SK-N-SH (cell line): ENCODE data around the gene C3orf52. TPM values are rescaled to one million over a fixed set of nuclear protein-coding genes. Genes with fewer than 3 reads are reported as not detected.

Source experiments
- CTCF ChIA-PET: fragments of 300-600, 350-600 bp; formaldehyde crosslinking; extraction: SDS; loops from one replicate; lab custom pipeline; 2021; lab: Yijun Ruan, JAX
- POLR2A ChIA-PET: fragments of 350-600 bp; sonication (Branson Sonifier 250); formaldehyde crosslinking; extraction: SDS; loops from one replicate; lab custom pipeline; 2020; ENCODE audit warnings: antibody characterized with exemption, inconsistent platforms; lab: Yijun Ruan, JAX
- DNase-seq: peaks from one replicate; pipeline ENCODE4 v3.0.0; 2012
- H2AFZ ChIP-seq: fragments of 200-600 bp; sonication (generic); 2 replicates; pipeline ENCODE4 v1.8.1; 2016; ENCODE audit warnings: antibody characterized with exemption, mild to moderate bottlenecking, low read depth
- H3F3A ChIP-seq: fragments of 200-600 bp; sonication (generic); replicated peaks from 2 replicates; pipeline ENCODE3; 2016; ENCODE audit warnings: antibody characterized with exemption, mild to moderate bottlenecking; ENCODE audit not compliant: insufficient read depth
- H3K27ac ChIP-seq, 2 experiments: fragments of 200-500 bp in 1 of 2; fragments of 200-600 bp in 1 of 2; sonication (Bioruptor generic) in 1 of 2; sonication (generic), shearing (Covaris generic) in 1 of 2; 2 replicates each; pipeline versions ENCODE4 v1.5.1 to v1.6.1; 2014 to 2016; ENCODE audit warnings: low read depth in 2 of 2, inconsistent platforms in 1 of 2, low read length in 1 of 2, mild to moderate bottlenecking in 1 of 2, mixed read lengths in 1 of 2
- H3K27me3 ChIP-seq: fragments of 200-600 bp; sonication (generic), shearing (Covaris generic); 2 replicates; pipeline ENCODE4 v1.6.1; 2016; ENCODE audit warnings: mixed run types; ENCODE audit not compliant: insufficient read depth
- H3K36me3 ChIP-seq, 2 experiments: fragments of 200-500 bp in 1 of 2; fragments of 200-600 bp in 1 of 2; sonication (Bioruptor generic) in 1 of 2; sonication (generic) in 1 of 2; replicated peaks in 1 of 2; 2 replicates each; pipeline versions ENCODE3 to v1.5.1; 2014 to 2016; ENCODE audit warnings: low read length in 1 of 2, mild to moderate bottlenecking in 1 of 2; ENCODE audit not compliant: insufficient read depth in 2 of 2, control insufficient read depth in 1 of 2
- H3K4me1 ChIP-seq, 2 experiments: fragments of 200-500 bp in 1 of 2; fragments of 200-600 bp in 1 of 2; sonication (Bioruptor generic) in 1 of 2; sonication (generic), shearing (Covaris generic) in 1 of 2; 2 replicates each; pipeline versions ENCODE4 v1.5.1 to v1.6.1; 2014 to 2016; ENCODE audit warnings: low read depth in 1 of 2, low read length in 1 of 2, mixed run types in 1 of 2; ENCODE audit not compliant: insufficient read depth in 2 of 2, control insufficient read depth in 1 of 2
- H3K4me2 ChIP-seq: fragments of 200-600 bp; sonication (generic), shearing (Covaris generic); 2 replicates; pipeline ENCODE4 v1.6.1; 2017; ENCODE audit warnings: mixed run types
- H3K4me3 ChIP-seq, 2 experiments: fragments of 200-500 bp in 1 of 2; fragments of 200-600 bp in 1 of 2; sonication (Bioruptor generic) in 1 of 2; sonication (generic), shearing (Covaris generic) in 1 of 2; 2 replicates each; pipeline versions ENCODE4 v1.5.1 to v1.8.1; 2014 to 2016; ENCODE audit warnings: low read depth in 2 of 2, inconsistent platforms in 1 of 2, low read length in 1 of 2, mild to moderate bottlenecking in 1 of 2, mixed read lengths in 1 of 2, moderate library complexity in 1 of 2
- H3K79me2 ChIP-seq: fragments of 200-600 bp; sonication (generic); 2 replicates; pipeline ENCODE4 v1.8.1; 2017; ENCODE audit warnings: mild to moderate bottlenecking; ENCODE audit not compliant: insufficient read depth
- H3K9ac ChIP-seq: fragments of 200-600 bp; sonication (generic); 2 replicates; pipeline ENCODE4 v1.6.1; 2017; ENCODE audit warnings: mixed run types
- H3K9me2 ChIP-seq: fragments of 200-600 bp; sonication (generic); 2 replicates; pipeline ENCODE4 v1.6.1; 2017; ENCODE audit warnings: mixed run types
- H3K9me3 ChIP-seq: fragments of 200-600 bp; sonication (generic); 2 replicates; pipeline ENCODE4 v1.6.1; 2017; ENCODE audit warnings: mixed run types, mild to moderate bottlenecking, moderate library complexity
- H4K20me1 ChIP-seq: fragments of 200-600 bp; sonication (generic); 2 replicates; pipeline ENCODE4 v1.6.1; 2017; ENCODE audit warnings: mild to moderate bottlenecking, mixed run types; ENCODE audit not compliant: insufficient read depth
- CHD2 ChIP-seq: fragments of 150-350 bp; IDR thresholded peaks from 2 replicates; pipeline ENCODE4 v1.6.1; 2018; ENCODE audit warnings: low read length; ENCODE audit not compliant: partially characterized antibody
- EP300 ChIP-seq, 2 experiments: IDR thresholded peaks; 2 replicates each; pipeline versions ENCODE4 v1.4.0 to v1.6.1; 2012; ENCODE audit warnings: borderline replicate concordance in 1 of 2, low read depth in 1 of 2, low read length in 1 of 2
- FOXJ3 ChIP-seq: sonication (generic); formaldehyde crosslinking; IDR thresholded peaks from 2 replicates; pipeline ENCODE4 v1.5.1; 2020; ENCODE audit warnings: mild to moderate bottlenecking, missing genetic modification reagents
- GABPA ChIP-seq: IDR thresholded peaks from 2 replicates; pipeline ENCODE4 v1.4.0; 2012; ENCODE audit warnings: low read depth, mild to moderate bottlenecking
- JUND ChIP-seq: IDR thresholded peaks from 2 replicates; pipeline ENCODE4 v1.4.0; 2012
- MXI1 ChIP-seq: IDR thresholded peaks from 2 replicates; pipeline ENCODE4 v1.6.1; 2012; ENCODE audit warnings: mild to moderate bottlenecking, low read depth, low read length, improper control_type of control experiment
- NFIC ChIP-seq: IDR thresholded peaks from 2 replicates; pipeline ENCODE4 v1.4.0; 2012; ENCODE audit warnings: borderline replicate concordance
- NRF1 ChIP-seq: IDR thresholded peaks from 2 replicates; pipeline ENCODE4 v1.6.1; 2012; ENCODE audit warnings: low read depth, mild to moderate bottlenecking, low read length
- POLR2AphosphoS5 ChIP-seq: IDR thresholded peaks from 2 replicates; pipeline ENCODE4 v1.6.1; 2012; ENCODE audit warnings: low read depth, low read length
- RCOR1 ChIP-seq: fragments of 150-350 bp; IDR thresholded peaks from 2 replicates; pipeline ENCODE4 v1.6.1; 2017; ENCODE audit warnings: antibody characterized with exemption, low read length
- RXRA ChIP-seq: IDR thresholded peaks from 2 replicates; pipeline ENCODE4 v1.4.0; 2012; ENCODE audit warnings: low read depth, mild to moderate bottlenecking, borderline replicate concordance
- SIN3A ChIP-seq: IDR thresholded peaks from 2 replicates; pipeline ENCODE4 v1.6.1; 2012; ENCODE audit warnings: low read depth, mild to moderate bottlenecking, low read length, moderate library complexity, borderline replicate concordance
- TCF12 ChIP-seq: IDR thresholded peaks from 2 replicates; pipeline ENCODE4 v1.4.0; 2012
- YY1 ChIP-seq: IDR thresholded peaks from 2 replicates; pipeline ENCODE4 v1.4.0; 2012; ENCODE audit warnings: low read depth, mild to moderate bottlenecking
- ZBTB33 ChIP-seq: IDR thresholded peaks from 2 replicates; pipeline ENCODE4 v1.4.0; 2012; ENCODE audit warnings: low read depth, borderline replicate concordance
- WGBS: methylation state at CpG from one replicate; pipeline ENCODE4 v1.1.6; 2017; ENCODE audit warnings: low lambda C conversion rate; 5-methylcytosine and 5-hydroxymethylcytosine counted together
- polyA plus RNA-seq, 3 experiments: library from polyadenylated mRNA; depleted of rRNA; stranded (reverse); fragments of >200 nt; gene quantifications; 2 replicates each; pipeline ENCODE4 v1.2.3, GENCODE V29; 2012
- TF ChIP-seq, protein P1 (sequence below): IDR thresholded peaks from 2 replicates; pipeline ENCODE4 v1.4.0; 2012; ENCODE audit warnings: low read depth, borderline replicate concordance
- TF ChIP-seq, protein P2 (sequence below): fragments of 150-350 bp; IDR thresholded peaks from 2 replicates; pipeline ENCODE4 v1.6.1; 2016; ENCODE audit warnings: mild to moderate bottlenecking, low read depth, low read length
- TF ChIP-seq, protein P3 (sequence below): IDR thresholded peaks from 2 replicates; pipeline ENCODE4; 2012

The C3orf52 gene
- polyA plus RNA-seq, 1 of the 3 experiments (the other 2 are of a cell fraction), result 5.4 TPM

DNA sequence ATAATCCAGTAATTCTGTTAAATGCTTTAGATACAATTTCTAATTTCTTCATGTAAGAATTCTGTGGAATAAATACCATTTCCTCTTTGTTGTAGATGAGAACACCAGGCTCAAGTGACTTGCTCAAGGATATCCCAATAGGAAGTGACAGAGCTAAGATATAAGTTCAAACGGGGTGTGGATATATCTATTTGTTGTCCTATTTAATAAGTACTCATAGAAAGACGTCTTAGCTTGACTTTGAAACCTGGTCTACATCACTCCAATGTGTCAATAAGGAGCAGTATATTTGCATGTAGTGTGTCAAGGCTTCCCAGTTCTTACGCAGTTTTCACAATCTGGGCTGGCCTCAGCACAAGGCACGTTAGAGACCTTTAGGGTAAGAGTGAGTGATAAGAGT lies 51.6 kb downstream of the C3orf52 start (continued):
- TF ChIP-seq ZBTB33 (no peak), JUND (no peak), FOXJ3 (no peak), RXRA (no peak), TCF12 (no peak)

DNA sequence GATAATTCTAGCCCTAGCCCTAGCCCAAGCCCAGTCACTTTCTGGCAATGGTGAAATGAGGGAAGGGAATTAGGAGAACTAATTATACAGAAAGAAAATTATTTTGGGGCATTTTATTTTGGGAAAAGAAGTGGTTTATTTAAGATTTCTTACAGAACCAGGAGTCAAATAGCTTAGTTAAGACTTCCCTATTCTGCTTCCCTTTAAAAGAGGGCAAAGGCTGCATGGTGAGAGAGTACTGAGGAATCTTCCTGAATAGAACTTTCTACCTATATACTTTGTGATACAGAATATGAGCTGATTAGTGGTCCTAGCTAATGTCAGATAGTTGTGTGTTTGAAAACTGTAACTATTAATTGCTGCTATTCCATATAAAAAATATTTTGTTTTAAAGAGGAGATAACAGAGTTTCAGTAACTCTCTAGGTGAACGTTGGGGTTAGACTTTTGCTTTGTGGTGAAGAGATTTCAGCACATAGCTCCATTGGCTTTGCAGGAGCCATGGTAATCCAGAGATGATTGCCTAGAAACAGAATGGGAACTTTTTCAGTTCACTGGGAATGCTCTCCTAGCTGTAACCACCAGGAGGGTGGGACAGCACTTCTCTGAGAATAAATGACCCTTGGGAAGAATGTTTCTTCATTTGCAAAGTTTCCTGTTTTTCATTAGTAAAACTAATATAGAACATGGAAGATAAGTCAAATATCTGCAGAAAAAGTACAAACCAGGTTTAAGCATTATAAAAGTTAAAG lies 52.2 kb downstream of the C3orf52 start:
- H3K9me2 ChIP-seq, result no peaks in the 10 kb centered on the region
- H3K4me3 ChIP-seq, result no peak overlapping the region
- H3K4me1 ChIP-seq, result peaks cover 0 to 4% of the 10 kb centered on the region in 2 experiments; a peak in 2 of 4 replicates
- H3K27ac ChIP-seq, result no peak overlapping the region
- no peaks in the 10 kb centered on the region for H4K20me1 ChIP-seq
- DNase-seq, result no peak
- no peaks in the 10 kb centered on the region for H3K79me2 ChIP-seq
- H3K4me2 ChIP-seq, result no peak overlapping the region
- TF ChIP-seq, protein P1, sequence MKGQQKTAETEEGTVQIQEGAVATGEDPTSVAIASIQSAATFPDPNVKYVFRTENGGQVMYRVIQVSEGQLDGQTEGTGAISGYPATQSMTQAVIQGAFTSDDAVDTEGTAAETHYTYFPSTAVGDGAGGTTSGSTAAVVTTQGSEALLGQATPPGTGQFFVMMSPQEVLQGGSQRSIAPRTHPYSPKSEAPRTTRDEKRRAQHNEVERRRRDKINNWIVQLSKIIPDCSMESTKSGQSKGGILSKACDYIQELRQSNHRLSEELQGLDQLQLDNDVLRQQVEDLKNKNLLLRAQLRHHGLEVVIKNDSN, result no peak
- no peak for TF ChIP-seq NFIC
- TF ChIP-seq SIN3A, result no peak
- no peak for TF ChIP-seq GABPA
- no peak for TF ChIP-seq NRF1
- TF ChIP-seq MXI1, result no peak
- TF ChIP-seq POLR2AphosphoS5, result no peak
- TF ChIP-seq, all 33 proteins: peak for 0
- no peaks in the 10 kb centered on the region for H3K27me3 ChIP-seq
- no peaks in the 10 kb centered on the region for H3F3A ChIP-seq
- whole genome bisulfite sequencing, result 33% methylated on average over 1 of the region's 1 CpG
- ChIA-PET POLR2A (no interaction called here), CTCF (interaction anchor here (0.5 to 3.2 kb wide), 7 partner anchors 14 to 910 kb away, joined by 3 to 10 read pairs (median 5); no protein-coding TSS in a partner anchor)
- H2AFZ ChIP-seq, result no peak overlapping the region
- H3K9me3 ChIP-seq, result no peaks in the 10 kb centered on the region
- H3K36me3 ChIP-seq, result no peaks in the 10 kb centered on the region
- H3K9ac ChIP-seq, result no peak overlapping the region

GRCh38 chr3:112140584-112140983 lies 54.4 kb downstream of the C3orf52 start:
- 29% methylated on average over 1 of the region's 1 CpG for WGBS
- ChIA-PET POLR2A (no interaction called here), CTCF (no interaction called here)
- Histone ChIP-seq H3K4me2 (no peak overlapping the region), H3K9me2 (no peaks in the 10 kb centered on the region), H3K4me3 (no peak overlapping the region), H2AFZ (no peak overlapping the region), H3F3A (no peaks in the 10 kb centered on the region), H3K27me3 (no peaks in the 10 kb centered on the region), H3K36me3 (no peaks in the 10 kb centered on the region), H3K79me2 (no peaks in the 10 kb centered on the region), H3K4me1 (no peaks in the 10 kb centered on the region), H4K20me1 (no peaks in the 10 kb centered on the region), H3K9ac (no peak overlapping the region), H3K27ac (no peak overlapping the region), H3K9me3 (no peaks in the 10 kb centered on the region)
- DNase-seq, result no peak
- TF ChIP-seq, protein P2, sequence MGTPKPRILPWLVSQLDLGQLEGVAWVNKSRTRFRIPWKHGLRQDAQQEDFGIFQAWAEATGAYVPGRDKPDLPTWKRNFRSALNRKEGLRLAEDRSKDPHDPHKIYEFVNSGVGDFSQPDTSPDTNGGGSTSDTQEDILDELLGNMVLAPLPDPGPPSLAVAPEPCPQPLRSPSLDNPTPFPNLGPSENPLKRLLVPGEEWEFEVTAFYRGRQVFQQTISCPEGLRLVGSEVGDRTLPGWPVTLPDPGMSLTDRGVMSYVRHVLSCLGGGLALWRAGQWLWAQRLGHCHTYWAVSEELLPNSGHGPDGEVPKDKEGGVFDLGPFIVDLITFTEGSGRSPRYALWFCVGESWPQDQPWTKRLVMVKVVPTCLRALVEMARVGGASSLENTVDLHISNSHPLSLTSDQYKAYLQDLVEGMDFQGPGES, result no peak
- TF ChIP-seq YY1 (no peak), CHD2 (no peak), EP300 (IDR thresholded peaks at IDR 0.05; ENCODE audit: borderline replicate concordance in 1 of 2, low read depth in 1 of 2, low read length in 1 of 2) (no peak), RCOR1 (no peak), POLR2AphosphoS5 (no peak)
- TF ChIP-seq, protein P3, sequence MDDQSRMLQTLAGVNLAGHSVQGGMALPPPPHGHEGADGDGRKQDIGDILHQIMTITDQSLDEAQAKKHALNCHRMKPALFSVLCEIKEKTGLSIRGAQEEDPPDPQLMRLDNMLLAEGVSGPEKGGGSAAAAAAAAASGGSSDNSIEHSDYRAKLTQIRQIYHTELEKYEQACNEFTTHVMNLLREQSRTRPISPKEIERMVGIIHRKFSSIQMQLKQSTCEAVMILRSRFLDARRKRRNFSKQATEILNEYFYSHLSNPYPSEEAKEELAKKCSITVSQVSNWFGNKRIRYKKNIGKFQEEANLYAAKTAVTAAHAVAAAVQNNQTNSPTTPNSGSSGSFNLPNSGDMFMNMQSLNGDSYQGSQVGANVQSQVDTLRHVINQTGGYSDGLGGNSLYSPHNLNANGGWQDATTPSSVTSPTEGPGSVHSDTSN, result no peak
